ENCODE data around the gene SOX18. TPM values are rescaled to one million over a fixed set of nuclear protein-coding genes. Genes with fewer than 3 reads are reported as not detected.
A peak's percentile ranks its signal among the peaks of the same experiment; 100 is the strongest.
"Not testable (repeated sequence)": the region's sequence is repeated elsewhere in the genome, so short reads cannot be mapped to it uniquely, and the experiment has no call there.

Gene SOX18
- total RNA-seq (ENCODE audit: insufficient read depth, low replicate concordance) = 8.7 TPM

GRCh38 chr20:64049060-64049877, at the start of gene SOX18:
SOX18 (minus strand) TSS chr20:64049639; CDS start chr20:64049516, 123 bp downstream.
- no peak for DNase-seq (ENCODE audit: low spot score)

GRCh38 chr20:64098471-64099013, 49.1 kb upstream of the SOX18 start:
- no peak for DNase-seq (ENCODE audit: low spot score)

GRCh38 chr20:64096535-64096934, 47.1 kb upstream of the SOX18 start:
- DNase-seq (ENCODE audit: low spot score) = no peak

- DNase-seq (ENCODE audit: low spot score) = no peak
Observed at GRCh38 chr20:64095927-64096326, 46.5 kb upstream of the SOX18 start.

GRCh38 chr20:64095455-64095854, 46.0 kb upstream of the SOX18 start:
- no peak for DNase-seq (ENCODE audit: low spot score)

GRCh38 chr20:64093013-64093503, 43.6 kb upstream of the SOX18 start:
- no peak for DNase-seq (ENCODE audit: low spot score)

- DNase-seq (ENCODE audit: low spot score) = no peak
Observed at GRCh38 chr20:64092258-64093012, 43.0 kb upstream of the SOX18 start.

- DNase-seq (ENCODE audit: low spot score) = no peak
Observed at GRCh38 chr20:64091770-64092169, 42.3 kb upstream of the SOX18 start.

- DNase-seq (ENCODE audit: low spot score) = no peak
Observed at GRCh38 chr20:64091340-64091739, 41.9 kb upstream of the SOX18 start.

GRCh38 chr20:64090165-64090564, 40.7 kb upstream of the SOX18 start:
- DNase-seq (ENCODE audit: low spot score) = no peak

- not testable (repeated sequence) for DNase-seq (ENCODE audit: low spot score)
Observed at GRCh38 chr20:64088586-64088985, 39.1 kb upstream of the SOX18 start.

GRCh38 chr20:64087226-64087825, 37.9 kb upstream of the SOX18 start:
- not testable (repeated sequence) for DNase-seq (ENCODE audit: low spot score)

- no peak for DNase-seq (ENCODE audit: low spot score)
Observed at GRCh38 chr20:64086801-64087200, 37.4 kb upstream of the SOX18 start.

- DNase-seq (ENCODE audit: low spot score) = no peak
Observed at GRCh38 chr20:64084685-64085152, 35.3 kb upstream of the SOX18 start.

- DNase-seq (ENCODE audit: low spot score) = no peak
Observed at GRCh38 chr20:64083804-64084684, 34.6 kb upstream of the SOX18 start, which contains the start of gene LKAAEAR1. LKAAEAR1 (minus strand) TSS chr20:64084398; CDS start chr20:64084219, 179 bp downstream.

GRCh38 chr20:64083378-64083803, 34.0 kb upstream of the SOX18 start:
- DNase-seq (ENCODE audit: low spot score) = peak; percentile 77

- no peak for DNase-seq (ENCODE audit: low spot score)
Observed at GRCh38 chr20:64082820-64083377, 33.5 kb upstream of the SOX18 start.

- no peak for DNase-seq (ENCODE audit: low spot score)
Observed at GRCh38 chr20:64082126-64082731, 32.8 kb upstream of the SOX18 start.

GRCh38 chr20:64081624-64081964, 32.2 kb upstream of the SOX18 start:
- DNase-seq (ENCODE audit: low spot score) = no peak
